C1 segment of cervical spinal cord (tissue), 14 donors: ENCODE data around the gene IGFBPL1.
"Not testable (repeated sequence)": the region's sequence is repeated elsewhere in the genome, so short reads cannot be mapped to it uniquely, and the experiment has no call there.

Source experiments
- DNase-seq, 14 donors: peaks; one replicate each; lab custom pipeline; 2025; lab: John Stamatoyannopoulos, UW

Gene IGFBPL1

DNA sequence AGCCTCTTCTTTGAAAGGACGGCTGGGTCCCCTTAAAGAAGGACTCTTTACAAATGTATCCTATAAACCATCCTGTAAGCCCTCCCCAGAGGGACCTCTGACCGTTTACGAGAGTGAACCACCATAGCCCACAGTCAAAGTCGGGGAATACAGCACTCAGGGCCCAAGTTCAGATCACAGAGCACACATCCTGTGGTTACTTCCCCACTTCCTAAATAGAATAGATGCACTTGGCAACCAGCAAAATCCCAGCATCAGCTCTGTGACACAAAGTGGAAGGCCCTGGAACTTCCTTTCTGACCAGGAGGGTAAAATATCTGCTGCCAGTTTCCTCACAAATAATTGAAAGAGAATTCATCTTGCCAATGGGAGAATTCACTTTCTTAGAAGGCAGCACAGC lies 6.9 kb upstream of the IGFBPL1 start:
- DNase-seq, result no peak

DNA sequence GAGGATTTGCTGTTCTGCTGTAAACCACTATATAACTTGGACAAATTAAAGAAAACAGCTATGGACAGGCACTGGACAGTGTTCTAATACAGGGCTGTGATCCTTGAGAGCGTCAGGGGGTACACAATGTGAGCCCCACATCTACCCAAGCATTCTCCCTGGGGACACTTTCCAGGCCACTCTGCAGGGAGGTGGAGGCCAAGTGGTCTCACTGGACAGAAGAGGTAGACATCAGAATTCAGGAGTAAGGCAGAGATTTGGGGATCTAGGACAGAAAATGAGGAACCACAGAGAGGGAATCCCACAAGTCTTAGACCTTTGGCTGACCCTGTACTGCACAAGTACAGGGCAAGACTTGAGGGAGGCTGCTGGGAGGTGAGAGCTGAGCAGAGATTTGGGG lies 3.8 kb upstream of the IGFBPL1 start:
- DNase-seq, result no peak

DNA sequence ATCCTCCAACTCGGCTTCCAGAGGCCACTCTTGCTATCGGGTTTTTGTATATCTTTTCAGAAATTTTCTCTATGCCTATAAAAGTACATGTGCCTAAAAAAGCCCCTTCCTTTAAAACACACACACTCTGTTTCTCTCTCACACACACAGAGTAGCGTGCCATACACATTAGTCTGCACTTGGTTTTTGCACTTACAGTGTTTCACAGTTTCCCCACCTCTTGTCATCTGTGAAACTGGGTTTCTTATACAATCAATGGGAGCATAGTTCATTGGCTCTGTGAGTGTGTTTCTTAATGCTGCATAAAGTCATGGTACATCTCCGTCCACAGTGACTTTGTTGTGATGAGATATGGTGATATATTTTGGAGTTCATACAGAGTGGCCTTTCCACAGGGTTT lies 664 bp upstream of the IGFBPL1 start:
- no peak for DNase-seq

DNA sequence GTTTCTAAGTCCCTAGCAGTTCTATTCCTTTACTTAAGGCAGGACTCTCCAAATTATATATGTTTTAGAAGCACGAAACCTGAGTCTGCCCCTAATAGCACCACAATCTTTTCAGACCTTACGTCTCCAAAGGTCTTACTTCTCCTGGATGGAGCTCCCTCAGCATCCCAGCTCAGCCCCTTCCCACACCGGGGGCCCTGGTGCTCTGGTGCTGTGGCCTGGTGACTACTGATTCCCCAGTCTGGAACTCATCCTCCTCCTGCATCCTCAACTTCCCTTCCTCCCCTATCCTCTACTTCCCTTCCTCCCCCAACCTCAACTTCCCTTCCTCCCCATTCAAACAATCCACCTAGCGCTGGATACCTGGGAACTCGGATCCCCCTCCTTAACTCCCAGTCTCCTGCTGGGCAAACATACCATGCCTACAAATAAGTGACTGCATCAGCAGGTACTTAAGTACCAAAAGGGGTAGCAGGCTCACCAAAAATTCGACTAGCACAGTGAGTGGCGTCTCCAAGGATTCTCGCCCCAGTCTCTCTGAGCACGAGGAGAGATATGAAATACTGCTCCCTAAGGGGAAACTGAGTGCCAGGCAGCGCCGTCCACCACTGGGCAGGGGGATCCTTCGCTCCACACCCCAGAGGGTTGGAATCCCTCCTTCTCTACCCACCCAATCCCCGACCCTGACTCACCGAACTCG lies 831 bp downstream of the IGFBPL1 start:
- DNase-seq, result no peak

DNA sequence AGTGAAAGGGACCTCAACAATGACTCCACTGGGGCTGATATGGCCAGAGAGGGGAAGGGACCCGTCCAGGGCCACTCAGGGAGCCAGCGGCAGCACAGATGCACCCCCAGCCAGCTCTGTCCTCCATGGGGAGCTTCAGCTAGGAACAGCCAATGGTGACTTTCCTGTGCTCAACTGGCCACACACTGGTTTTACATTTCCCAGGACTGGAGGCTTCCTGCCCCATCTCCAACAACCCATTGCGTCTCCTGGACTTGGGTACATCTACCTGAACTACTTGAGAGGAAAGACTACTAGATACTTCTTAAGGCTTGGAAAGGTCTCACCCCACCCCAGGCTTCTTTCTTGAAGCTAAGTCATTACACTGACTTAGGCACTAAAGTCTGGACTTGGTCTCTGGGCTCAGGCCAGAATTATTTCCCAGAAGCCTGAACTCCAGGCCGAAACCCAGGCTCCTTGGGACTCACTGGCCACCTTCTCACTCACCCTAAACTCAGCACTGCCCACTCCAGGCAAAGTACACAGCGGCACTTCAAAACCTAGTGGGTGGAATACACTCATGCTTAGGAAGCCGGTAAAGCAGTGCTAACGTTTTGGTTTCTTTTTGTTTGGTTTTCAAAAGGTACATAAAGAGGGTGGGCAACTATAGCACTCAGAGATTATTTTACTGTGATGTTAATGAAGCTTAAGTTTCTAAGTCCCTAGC lies 1.5 kb downstream of the IGFBPL1 start:
- DNase-seq, result peak in 1 of 14 donors; percentile 16

DNA sequence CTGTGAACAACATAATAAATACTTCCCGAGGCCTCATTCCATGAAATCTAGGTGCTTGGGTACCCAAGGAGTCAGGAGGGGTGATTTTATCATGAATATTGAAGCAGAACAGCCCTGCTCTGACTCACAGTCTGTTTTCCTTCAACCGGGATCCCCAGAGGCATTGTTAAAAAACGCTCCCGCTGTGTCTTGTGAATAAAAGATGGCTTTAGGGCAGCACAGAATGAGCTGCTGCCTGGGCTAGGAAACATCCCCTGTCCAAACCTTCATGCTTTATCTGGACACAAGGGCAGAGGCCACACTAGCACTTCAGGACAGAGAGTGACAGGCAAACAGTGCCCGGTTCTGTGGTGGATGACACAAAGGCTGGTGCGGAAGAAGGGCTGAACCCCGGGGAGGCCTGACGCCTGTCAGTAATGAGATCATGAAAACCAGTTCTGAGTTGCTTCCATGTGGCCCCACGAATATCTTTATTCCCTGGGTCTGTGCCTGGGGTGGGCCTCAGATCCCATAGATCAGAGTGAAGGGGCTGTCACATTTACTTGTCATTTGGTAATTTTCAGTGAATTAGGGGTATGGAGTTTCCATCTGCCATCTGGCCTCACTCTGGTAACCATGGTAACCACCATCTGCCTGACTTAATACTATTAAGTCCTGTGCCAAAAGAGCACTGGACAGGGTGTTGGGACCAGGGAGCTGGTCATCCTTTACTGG lies 2.6 kb downstream of the IGFBPL1 start:
- peak in 1 of 14 donors; percentile 71 for DNase-seq

DNA sequence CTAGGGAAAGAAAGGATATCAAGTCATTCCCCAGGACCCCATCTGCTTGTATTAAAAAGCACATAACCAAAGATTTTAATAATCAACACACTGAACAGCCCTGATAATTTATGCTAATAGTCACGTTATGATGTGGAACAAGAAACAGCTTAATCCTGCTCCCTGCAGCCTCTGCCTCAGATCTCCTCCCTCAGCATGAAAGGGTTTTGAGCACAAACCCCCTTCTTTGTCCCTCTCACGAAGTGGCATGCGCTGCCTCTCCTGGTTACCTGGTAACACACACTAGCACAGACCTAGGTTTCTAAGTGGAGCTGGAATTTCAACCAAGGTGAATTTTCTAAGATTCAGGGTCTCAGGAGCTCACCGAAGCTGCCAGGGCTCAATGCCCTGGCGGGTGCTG lies 5.1 kb downstream of the IGFBPL1 start:
- DNase-seq, result no peak

DNA sequence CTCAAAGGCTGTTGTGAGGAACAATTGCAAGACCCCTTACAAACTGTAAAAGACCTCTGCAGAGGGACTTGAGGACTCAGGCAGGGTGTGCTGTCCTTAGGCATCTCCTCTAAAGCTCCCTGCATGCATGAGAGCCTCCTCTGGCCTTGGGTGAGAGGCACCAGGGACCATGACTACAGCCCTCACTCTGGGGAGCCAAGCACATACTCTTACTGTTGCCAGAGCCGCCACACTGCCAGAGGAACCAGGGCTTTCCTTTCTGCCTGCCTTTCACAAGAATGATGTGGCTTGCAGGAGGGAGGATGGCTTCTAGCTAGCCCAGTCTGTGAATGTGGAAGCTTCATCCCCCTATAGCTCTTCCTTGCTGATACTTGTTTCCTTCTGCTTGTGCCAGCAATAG lies 5.9 kb downstream of the IGFBPL1 start:
- DNase-seq, result no peak

DNA sequence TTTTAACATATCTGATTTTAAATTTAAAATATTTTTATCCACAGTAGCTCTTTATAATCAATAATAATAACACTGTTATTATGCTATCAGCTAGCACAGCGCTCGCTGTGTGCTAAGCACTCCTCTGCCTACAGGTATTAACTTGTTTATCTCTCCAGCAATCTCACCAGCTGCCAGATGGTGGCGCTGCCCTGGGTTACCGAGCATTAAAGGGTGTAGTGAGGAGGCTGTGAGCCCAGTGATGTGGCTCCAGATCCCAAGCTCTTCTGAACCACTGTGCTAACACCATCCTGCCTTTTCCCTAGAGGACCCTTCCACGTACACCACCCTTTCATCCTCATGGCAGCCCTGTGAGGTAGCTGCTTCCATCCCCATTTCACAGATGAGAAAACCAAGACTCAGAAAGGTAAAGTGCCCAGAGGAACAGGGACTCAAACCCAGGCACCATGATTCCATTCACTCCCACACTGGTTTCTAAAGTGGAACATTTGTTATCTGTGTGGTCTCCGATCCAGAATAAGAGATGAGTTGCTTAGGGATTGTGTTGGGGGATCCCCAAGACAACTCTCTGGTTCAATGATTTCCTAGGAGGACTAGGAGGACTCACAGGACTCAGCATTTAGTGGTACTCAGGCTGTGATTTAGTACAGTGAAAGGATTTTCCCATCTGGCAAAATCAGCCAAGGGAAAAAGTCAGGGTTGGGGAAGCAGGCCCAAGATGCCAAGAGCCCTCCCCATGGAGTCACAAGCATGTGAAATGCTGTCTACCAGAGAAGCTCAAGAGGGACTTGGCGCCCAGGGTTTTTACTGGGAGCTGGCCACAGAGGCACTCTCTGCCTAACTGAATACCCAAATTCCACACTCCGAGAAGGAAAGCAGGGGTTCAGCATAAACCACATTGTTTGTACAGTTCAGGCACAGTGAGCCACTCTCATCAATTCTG lies 7.0 kb downstream of the IGFBPL1 start:
- no peak for DNase-seq

DNA sequence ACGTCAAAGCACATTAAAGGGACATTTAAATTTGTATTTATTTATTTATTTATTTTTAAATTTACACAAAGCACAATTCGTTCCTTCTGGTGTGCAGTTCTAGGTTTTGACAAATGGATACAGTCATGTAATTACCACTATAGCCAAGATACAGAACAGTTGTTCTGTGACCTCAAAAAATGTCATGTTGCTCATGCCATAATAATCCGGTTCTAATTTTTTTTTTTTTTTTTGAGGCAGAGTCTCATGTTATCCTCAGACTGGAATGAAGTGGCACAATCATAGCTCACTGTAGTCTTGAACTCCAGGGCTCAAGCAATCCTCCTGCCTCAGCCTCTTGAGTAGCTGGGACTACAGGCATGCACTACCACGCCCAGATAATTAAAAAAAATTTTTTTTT lies 7.8 kb downstream of the IGFBPL1 start:
- DNase-seq, result no peak

DNA sequence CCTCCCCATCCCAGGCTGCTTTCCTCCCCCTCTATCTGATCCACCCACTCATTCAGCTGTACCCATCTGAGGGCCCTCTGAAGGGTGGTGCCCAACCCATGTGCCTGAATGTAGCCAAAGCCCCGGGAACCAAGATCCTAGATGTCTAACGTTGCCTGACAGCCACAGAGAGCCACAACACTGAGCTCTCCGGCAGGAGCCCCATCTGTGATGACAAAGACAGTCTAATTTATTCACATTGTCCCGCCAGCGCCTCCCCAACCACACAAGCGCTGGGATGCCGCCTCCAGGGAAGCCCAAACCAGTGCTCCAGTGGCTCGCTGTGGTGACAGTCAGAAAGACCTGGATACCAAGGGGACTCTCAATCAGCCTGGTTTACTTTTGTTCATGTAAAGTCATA lies 8.4 kb downstream of the IGFBPL1 start:
- DNase-seq, result no peak

DNA sequence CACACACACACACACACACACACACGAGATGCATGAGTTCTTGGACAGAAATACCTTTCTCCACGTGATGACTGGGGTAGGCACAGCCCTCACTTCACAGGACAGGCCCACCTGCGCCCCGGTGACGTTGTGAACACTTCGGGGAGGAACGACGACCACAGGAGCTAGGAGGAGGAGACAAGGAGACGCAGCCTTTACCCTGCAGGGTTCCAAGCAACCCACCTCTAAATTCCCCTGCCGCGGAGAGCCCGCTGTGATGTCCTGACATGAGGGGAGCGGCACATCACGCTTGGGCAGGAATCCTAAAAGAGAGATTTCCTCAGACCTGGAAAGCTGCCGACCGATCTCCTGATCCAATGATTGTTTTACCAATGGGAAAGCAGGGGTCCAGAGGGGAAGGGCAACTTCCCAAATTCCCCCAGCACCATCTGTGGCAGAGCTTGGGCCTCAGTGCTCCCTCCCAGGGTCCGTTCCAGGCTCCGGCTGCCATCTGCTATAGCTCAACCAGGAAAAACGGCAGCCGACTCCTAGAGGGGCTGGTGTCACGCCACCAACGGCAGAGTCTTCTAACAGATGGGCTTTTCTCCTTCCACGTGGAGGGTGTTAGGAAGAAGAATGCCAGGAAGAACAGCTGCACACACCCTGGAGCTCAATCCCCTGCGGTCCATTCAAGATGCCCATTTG lies 10.1 kb downstream of the IGFBPL1 start:
- DNase-seq, result peak in 1 of 14 donors; percentile 43

DNA sequence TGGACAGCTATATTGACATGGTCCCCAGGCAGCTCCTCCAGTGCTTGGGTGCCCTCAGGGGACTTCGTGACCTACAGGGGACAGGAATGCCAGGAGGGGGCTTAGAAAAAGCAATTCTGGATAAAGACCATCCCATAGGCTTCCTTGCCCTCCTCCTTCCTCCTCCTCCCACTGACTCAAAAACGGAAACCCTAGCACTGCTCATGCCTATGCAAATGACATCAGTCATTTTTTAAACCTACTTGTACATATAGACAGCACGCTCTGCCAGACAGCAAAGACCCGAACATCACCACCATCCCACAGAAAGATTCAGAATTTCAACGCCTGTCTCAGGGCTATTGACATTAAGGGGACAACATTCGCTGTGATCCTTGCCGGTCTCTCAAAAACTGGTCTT lies 11.0 kb downstream of the IGFBPL1 start:
- DNase-seq, result peak in 1 of 14 donors; percentile 5

DNA sequence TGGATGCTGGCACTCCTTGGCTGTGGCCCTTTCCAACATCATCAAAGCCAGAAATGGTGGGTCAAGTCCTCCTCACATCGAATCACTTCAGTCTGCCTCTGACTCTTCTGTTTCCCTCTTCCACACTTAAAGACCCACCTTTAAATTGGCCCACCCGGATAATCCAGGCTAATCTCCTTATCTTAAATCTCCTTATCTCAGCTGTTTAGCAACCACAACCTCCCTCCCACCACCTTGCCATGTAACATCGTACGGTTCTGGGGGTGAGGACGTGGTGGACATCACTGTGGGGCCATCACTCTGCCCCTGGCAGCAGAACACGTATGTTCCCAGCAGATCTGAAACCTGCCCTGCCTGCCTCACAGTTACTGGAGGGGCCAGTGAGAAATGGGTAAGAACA lies 11.5 kb downstream of the IGFBPL1 start:
- DNase-seq, result no peak

DNA sequence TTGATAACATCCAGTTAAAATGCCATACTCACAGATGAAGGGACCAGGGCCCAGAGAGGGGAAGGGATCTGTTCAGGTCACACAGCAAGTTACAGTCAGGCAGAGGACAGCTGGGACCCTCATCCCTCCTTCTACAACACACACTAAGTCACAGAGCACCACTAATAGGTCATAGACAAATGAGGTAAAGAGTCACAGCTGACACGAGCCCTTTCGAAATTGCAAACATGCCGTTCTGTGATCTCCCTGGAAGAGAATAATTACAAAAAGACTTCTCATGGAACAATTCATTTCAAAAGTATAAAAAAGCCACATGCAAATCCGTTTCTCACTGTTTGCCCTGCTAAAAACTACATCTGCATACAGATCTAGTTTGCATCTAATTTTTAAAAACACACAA lies 15.5 kb downstream of the IGFBPL1 start:
- no peak for DNase-seq

DNA sequence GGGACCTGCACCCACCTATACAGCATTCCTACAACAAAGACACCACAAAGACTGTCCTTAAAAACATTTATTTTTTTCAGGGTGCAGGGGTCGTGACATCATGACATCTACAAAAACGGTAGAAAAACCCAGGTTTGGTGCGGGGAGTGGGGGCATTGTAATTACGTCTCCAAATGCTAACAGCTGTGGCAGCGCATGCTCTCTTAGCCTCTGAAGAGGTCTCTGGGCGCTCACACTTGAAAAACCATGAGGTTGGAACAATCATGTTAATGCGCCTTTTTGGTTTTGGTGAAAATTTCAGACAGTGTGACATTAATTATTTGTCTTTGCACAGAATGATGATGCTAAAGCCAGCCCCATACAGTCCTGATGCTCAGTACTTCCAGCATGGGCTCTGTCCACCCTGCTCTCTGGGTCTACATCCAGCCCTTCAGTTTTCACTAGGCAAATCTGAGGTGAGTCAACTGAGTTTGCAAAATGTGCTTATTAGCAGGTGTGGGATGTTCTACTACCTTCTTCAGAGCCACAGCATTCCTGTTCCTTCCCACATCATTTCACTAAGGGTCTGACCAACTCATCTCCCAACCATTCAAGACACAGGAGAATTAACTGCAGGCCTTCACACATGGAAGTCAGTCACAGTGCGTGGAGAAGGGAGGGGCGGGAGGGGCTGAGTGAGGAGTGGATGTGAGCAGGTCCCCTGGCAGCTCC lies 17.6 kb downstream of the IGFBPL1 start:
- DNase-seq, result no peak

DNA sequence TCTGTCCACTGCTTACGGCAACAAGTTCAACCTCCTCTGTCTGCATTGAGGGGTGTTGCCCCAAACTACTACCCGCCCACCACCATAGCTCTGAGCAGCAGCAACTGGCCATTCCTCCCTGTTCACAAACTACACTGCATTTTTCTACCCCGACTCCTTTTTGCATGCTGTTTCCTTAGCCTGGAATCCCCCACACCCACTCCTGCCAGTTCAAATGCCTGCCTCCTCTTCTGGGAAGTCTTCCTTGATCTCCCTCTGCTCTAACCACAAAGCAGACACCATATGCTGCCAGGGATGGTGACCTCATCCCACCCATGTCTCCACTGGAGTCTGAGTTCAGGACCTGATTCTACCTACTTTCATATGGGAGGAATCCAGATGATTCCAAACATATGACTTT lies 18.5 kb downstream of the IGFBPL1 start:
- DNase-seq, result no peak

DNA sequence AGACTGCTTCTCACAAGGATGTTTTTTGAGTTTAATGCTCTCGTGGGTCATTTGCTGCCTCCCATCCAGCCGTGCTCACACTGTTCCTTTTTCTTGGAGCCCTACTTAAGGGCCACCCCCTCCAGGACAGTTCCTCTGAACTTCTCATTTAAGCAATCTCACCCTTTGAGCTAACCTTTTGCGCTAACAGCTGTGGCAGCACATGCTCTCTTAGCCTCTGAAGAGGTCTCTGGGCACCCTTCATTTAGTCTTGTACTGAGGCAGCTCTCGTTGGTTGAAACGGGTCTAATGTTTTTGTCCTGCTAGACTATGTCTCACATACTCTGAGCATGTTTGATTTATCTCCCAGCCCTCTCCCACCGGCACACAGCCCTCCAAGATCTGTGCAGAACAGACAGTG lies 19.9 kb downstream of the IGFBPL1 start:
- no peak for DNase-seq

DNA sequence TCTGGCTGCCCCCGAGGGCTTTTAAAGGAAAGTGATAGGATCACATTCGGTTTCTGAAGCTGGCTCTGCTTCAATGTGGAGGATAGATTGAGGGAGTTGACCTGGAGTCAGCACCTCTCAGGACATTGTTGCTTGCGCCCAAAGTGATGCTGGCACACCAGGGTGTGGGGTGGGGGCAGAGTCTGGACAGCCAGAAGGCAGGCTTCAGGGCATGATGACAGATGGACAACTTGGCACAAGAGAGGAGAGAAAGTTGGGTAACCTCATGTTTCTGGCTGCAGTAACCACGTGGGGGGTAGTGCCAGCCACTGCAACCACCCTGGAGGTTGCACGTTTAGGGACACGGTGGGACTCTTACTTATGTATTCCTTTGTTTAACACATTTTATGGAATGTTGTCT lies 22.3 kb downstream of the IGFBPL1 start:
- DNase-seq, result no peak

DNA sequence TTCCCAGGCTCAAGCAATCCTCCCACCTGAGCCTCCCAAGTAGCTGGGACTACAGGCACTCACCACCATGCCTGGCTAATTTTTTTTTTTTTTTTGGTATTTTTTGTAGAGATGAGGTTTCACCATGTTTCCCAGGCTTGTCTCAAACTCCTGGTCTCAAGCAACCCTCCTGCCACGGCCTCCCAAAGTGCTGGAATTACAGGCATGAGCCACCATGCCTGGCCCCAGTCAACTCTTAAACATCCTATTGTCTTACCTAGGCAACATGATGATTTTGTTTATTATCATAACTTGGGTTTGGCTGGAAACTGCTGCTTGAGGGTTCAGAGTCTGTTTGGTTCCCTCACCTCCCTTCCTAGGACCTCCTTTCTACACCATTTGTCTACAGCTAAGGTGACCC lies 25.1 kb downstream of the IGFBPL1 start:
- DNase-seq, result not testable (repeated sequence)

DNA sequence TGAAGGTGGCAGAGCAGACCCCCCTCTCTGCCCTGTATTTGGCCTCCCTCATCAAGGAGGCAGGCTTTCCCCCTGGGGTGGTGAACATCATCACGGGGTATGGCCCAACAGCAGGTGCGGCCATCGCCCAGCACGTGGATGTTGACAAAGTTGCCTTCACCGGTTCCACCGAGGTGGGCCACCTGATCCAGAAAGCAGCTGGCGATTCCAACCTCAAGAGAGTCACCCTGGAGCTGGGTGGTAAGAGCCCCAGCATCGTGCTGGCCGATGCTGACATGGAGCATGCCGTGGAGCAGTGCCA lies 27.9 kb downstream of the IGFBPL1 start:
- DNase-seq, result no peak
